Muscle of arm (tissue), 12 donors: ENCODE results near the gene MYCT1. TPM values are rescaled to one million over a fixed set of nuclear protein-coding genes. Genes with fewer than 3 reads are reported as not detected.

ENCODE experiments used
- DNase-seq: peaks from one replicate; pipeline ENCODE4 v3.0.0-alpha.2; 2013
- polyA plus RNA-seq, 12 donors: library from polyadenylated mRNA; unstranded; fragments of 120-200 nt; gene quantifications; one replicate each; pipeline ENCODE4 v1.2.1, GENCODE V29; 2013; ENCODE audit not compliant: insufficient read length in 12 of 12

The MYCT1 gene
- polyA plus RNA-seq, 12 donors: 18.9 to 26.2 (median 22.2) TPM; not detected in 1

DNA sequence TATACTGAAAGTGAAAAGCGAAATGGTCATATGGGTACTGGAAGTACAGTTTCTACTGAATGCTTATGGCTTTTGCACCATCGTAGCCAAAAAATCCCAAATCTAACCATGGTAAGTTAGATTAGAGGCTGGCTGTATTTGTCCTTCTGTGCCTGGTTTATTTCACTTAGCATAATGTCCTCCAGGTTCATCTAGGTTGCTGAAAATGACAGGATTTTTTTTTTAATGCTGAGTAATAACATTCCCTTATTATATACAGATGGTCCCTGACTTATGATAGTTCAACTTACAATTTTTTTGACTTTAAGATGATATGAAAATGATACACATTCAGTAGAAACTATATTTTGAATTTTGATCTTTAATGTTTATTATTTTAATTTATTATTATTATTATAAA is 7.6 kb downstream of the MYCT1 start:
- DNase-seq: no peak

DNA sequence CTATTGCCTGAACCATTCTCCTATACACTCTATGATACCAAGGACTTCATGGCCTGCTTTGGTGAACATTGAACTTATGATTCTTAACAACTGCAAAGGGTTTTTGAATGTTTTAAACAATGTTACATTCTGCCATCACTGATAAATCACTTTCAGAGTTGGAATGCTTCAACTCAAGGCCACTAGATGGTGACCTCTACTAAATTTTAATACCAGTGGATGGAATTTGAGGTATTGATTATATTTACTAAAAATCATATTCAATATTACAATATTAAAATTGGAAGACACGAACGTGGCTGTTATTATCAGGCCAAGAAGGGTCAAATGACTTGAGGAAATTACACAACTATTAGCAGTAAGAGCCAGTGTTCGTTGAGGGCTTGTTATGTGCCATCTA is 18.6 kb downstream of the MYCT1 start:
- no peak for DNase-seq

DNA sequence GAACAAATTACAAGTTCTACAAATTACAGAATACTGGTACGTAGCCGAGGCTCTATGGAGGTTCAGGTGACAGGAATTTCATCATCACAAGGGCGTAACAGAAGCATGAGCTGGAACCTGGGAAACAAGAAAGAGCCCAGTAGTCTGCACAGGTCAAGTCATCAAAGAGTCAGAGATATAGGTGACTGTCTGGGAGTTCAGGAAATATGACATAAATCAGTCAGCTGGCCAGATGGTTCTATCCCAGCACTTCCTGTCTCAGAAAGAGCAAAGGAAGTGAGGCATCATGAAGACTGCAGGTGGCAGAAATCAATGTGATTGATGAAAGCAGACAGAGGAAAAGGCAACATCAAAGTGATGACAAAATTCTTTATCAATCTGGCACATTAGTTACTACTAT is 23.3 kb downstream of the MYCT1 start:
- no peak for DNase-seq

DNA sequence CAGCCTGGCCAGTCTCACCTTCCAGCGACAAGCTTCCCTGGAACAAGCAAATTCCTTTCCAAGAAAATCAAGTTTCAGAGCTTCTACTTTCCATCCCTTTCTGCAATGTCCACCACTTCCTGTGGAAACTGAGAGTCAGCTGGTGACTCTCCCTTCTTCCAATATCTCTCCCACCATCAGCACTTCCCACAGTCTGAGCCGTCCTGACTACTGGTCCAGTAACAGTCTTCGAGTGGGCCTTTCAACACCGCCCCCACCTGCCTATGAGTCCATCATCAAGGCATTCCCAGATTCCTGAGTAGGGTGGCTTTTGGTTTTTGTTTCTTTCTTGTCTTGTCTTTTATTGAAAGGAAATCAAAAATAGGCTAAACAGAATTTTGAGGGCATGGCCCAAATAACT is 24.3 kb downstream of the MYCT1 start:
- DNase-seq: no peak

GRCh38 chr6:152723398-152723797 is 25.7 kb downstream of the MYCT1 start:
- no peak for DNase-seq

GRCh38 chr6:152726313-152726712 is 28.6 kb downstream of the MYCT1 start:
- no peak for DNase-seq

DNA sequence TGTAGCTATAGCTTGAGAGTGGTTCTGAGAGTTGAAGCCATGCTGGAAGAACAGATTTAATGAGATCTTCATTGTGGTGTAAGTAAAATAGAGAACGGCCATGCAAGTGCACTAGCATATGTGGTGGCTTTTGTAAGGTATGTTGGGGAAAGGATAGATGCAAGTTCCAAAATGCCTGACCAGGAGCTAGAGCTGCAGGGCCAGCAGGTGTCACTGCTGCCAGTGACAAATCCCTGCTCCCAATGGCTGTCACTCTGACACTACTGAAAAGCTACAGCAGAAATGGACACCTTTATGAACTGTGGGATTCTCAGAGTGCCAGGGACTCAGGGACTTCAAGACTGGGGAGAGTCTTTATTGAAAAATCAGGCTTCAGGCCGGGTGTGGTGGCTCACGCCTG is 29.8 kb downstream of the MYCT1 start:
- DNase-seq: no peak

GRCh38 chr6:152734630-152735029 is 36.9 kb downstream of the MYCT1 start:
- DNase-seq: no peak

DNA sequence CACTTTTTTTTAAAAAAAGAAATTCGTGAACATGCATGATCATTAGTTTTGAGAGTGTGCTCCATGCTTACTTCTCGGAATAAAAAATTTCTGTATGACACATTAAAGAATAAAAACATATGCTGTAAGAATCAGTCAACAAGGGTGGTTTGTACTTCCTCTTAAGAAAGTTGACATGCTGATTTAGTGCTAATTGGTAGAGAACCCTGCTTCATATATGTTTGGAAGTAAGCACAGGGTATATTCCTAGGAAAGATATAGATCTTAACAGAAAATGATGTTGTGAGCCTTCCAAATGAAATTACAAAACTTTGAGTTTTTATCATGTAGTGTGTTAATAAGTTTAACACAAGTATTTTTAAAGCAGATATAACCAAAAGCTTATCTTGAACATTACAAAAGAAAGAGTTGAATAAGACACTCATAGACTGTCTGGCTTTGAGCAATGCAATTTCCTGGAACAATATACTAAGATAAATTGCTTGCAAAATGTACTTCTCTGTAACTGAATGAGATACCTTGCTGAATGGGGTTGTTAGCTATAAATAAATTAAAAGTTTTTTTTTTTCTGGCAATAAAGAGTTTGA is 39.1 kb downstream of the MYCT1 start:
- no peak for DNase-seq

DNA sequence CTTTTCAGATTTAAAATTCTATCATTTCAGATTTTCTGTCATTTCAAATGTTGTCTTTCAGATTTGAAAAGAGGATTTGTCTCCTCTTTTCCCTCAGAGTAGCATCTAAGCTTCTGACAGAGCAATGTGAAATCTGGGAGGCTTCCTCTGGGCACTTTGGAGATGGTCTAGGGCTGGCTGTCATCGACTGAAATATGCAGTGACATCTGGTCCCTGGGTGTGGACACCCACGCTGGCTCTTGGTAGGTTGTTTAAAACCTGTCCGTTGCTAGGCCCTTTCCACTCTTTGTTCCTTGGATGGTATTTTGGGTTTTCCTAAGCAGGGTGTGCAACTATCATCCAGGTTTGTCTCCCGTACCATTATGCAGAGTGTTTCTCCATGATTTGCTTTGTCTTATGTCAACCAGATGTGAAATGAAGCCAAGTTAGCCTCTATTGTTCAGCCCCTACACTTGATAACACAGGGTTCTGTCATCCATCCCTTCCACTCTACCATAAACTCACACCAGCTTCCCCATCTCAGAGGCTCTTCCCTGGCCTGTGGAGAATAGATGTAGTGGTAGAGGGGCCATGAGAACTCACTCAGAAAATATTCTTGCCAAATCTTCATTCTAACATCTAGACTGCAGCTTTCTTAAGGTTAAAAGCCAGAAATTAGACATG is 47.9 kb downstream of the MYCT1 start:
- no peak for DNase-seq

DNA sequence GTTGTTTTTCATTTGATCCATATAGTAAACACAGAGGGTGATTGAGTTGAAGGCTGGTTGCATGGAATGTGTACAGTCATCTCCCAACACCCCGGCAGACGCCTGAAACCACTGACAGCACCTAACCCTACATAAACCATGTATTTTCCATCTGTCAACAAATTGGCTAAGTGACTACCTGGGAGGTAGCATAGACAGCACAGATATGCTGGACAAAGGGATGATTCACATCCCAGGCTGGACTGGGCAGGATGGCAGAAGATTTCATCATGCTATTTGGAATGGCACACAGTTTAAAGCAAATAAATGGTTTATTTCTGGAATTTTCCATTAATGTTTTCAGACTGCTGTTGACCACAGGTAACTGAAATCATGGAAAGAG is 48.5 kb downstream of the MYCT1 start:
- no peak for DNase-seq

GRCh38 chr6:152748843-152749242 is 51.1 kb downstream of the MYCT1 start:
- DNase-seq: no peak

DNA sequence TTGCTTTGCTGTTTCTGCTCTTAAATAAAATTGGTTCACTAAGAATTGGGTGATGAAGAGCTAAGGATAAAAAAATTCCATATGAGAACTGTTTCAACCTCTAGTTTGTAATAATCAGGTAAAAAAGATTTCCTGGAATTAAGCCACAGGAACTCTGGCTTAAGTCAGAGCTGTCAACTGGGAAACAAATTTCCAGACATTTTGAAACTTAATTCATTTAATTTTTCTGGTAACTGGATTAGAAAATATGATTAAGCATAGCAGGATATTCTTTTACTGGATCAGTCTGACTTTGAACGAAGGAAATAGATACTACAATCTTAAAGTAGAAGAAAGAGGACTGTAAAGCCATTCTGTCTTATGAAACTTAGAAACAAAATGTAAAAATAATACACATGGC is 51.6 kb downstream of the MYCT1 start:
- DNase-seq: no peak

- peak; percentile 7 for DNase-seq
These were observed 53.0 kb downstream of the MYCT1 start, which contains the start of gene VIP for GRCh38 chr6:152750694-152751093. TSS of gene VIP (plus strand) at chr6:152750797. CDS start at chr6:152752178, 1,381 bp downstream.

DNA sequence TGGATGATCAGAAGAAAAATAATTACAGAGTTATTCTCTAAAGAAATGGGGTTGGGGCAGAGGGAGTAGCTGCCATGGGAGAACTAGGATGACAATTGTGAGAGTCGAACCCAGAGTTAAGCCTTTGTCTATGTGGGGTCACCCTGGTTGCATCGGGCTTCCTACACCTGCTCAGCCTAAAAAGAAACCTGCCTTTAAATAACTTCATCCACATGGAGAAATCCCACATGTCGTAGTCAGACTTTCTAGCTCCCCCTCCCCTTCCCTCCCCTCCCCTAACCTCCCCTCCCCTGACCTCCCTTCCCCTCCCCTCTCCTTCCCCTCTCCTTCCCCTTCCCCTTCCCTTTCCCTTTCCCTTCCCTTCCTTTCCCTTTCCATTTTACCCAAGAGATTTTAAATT is 67.6 kb downstream of the MYCT1 start:
- DNase-seq: no peak

GRCh38 chr6:152769159-152769558 is 71.5 kb downstream of the MYCT1 start:
- DNase-seq: no peak

- no peak for DNase-seq
These were observed 72.3 kb downstream of the MYCT1 start for GRCh38 chr6:152769993-152770392.

DNA sequence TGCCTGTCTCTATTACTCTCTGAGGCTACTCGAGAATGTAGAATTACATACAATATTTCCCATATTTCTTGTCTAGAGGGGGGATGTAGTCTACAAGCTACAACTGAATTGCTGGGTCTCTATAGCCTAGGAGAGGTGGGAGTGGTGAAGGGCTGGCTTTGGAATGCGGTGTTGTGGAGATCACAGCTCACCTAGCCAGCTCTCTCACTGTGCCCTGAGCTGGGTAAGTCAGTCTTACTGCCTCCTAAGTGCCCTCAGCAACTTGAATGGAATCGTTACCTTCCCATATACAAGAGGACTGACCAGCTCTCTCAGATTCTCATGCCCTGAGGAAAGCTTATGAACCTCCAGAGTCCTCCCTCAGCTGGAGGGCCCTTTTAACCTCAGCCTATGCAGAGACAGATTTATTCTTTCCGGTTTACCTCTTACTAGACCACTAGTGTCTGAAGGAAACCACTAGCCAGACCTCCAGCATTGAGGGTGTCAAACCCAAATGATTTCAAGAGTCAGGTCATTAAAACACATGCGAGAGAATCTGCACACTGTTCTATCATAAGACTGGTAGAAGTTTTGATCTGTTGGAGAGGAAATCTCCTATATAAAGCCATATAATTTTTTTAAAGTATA is 73.5 kb downstream of the MYCT1 start:
- no peak for DNase-seq

Other genes starting within 250 kb of the MYCT1 start
- gene SYNE1, start 60.5 kb upstream of the MYCT1 start, polyA plus RNA-seq: 100 to 1,000 TPM in 6 of 12 donors, 10 to 100 TPM in 5, not detected in 1; 56.3 to 139 (median 100) TPM
- gene VIP, start 52.9 kb downstream of the MYCT1 start, polyA plus RNA-seq: 10 to 100 TPM in 1 of 12 donors, 1 to 10 TPM in 7, under 1 TPM in 3, not detected in 1; 0.58 to 18.6 (median 2.2) TPM